22Rv1 (cell line): ENCODE results near the gene KRT35.

Experiments
- H3K27ac ChIP-seq: fragments of 450-650 bp; 2 replicates; pipeline ENCODE4 v1.5.1; 2017
- ZFX ChIP-seq: fragments of 450-650 bp; IDR thresholded peaks from 2 replicates; pipeline ENCODE4 v1.6.1; 2017; ENCODE audit warnings: antibody characterized with exemption, borderline replicate concordance
- TF ChIP-seq, protein P1 (sequence below): fragments of 450-650 bp; IDR thresholded peaks from 2 replicates; pipeline ENCODE4 v1.5.1; 2017; ENCODE audit warnings: mild to moderate bottlenecking

KRT35 gene

DNA sequence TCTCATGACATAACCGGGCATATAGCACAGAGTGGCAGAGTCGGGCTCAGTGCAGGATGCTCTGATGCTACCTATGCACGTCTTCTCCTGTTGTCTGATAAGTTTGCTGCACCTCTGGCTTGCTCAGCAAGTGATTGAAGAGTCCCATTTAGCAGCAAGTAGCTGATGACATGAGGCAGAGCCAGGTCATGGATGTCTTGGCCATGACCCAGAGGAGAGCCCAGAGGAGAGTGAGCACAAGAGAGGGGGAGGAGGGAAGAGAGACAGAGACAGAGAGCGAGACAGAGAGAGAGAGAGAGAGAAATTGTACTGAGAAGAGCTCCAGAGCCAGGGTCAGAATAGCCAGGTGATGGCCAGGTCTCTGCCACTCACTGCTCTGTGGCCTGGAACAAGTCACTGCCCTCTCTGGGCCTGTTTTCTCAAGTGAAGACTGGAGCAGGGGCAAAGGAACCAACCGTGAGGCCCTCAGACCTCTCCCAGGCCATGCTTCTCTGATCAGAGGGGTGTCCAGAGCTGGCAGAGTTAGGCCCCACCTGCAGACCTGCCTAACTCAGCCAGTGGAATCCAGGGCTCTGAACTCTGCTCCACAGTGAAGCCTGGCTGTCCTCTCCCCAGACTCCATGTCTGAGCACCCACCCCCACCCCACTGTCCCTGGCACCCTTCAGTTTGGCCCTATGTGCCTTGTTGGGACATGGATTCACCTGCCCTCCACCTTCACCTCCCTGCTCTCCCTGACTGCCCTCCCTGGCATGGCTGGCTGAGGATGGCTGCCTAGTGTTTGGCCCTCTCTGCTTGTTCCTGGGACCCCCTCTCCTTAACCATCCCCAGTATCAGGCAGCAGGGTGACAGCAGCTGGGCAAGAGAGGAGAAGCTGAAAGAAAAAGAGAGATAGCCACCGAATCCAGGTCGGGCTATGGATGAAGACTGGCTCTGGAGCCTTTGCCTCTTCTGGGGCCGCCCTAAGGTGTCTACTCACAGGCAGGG is 4.3 kb upstream of the KRT35 start:
- H3K27ac ChIP-seq = no peak overlapping the region
- TF ChIP-seq, protein P1, sequence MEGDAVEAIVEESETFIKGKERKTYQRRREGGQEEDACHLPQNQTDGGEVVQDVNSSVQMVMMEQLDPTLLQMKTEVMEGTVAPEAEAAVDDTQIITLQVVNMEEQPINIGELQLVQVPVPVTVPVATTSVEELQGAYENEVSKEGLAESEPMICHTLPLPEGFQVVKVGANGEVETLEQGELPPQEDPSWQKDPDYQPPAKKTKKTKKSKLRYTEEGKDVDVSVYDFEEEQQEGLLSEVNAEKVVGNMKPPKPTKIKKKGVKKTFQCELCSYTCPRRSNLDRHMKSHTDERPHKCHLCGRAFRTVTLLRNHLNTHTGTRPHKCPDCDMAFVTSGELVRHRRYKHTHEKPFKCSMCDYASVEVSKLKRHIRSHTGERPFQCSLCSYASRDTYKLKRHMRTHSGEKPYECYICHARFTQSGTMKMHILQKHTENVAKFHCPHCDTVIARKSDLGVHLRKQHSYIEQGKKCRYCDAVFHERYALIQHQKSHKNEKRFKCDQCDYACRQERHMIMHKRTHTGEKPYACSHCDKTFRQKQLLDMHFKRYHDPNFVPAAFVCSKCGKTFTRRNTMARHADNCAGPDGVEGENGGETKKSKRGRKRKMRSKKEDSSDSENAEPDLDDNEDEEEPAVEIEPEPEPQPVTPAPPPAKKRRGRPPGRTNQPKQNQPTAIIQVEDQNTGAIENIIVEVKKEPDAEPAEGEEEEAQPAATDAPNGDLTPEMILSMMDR = no peak
- no peak for TF ChIP-seq ZFX

DNA sequence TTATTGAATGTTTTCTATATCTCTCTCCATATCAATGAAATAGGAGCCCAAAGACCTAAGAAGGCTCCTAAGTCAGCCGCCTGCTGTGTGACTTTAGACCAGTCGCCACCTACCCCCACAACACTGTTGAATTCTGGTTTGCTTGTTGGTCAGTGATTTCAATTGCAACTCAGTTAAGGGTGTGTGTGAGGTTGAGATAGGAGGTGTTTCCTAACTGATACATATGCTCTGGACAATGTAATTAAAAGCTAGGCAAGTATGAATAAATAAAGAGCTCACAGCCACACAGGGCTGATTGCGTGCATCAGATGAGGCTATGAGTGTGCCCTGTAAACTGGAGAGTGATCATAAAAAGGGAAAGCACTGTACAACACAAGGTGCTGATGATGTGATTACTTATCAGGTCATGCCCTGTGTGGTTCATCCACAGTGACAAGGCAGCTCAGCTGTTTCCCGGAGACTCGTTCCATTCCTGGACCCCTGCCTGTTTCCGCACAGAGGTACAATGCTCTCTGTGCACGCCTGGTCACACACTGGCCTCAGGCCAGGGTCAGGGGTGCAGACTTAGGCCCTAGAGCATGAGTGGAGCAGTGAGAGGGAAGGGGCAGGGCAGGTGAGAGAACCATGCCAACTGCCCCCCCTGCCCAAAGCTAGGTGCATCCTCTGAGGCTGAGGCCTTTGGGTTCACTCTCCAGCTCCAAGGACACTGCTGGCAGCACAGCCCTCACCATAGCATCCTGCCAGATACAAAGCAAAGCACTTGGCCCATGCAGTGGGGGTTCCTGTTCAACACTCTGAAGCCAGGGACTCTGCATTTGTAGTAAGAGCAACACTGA is 3.3 kb upstream of the KRT35 start:
- TF ChIP-seq, protein P1 = no peak
- no peak for TF ChIP-seq ZFX
- H3K27ac ChIP-seq = no peak overlapping the region

DNA sequence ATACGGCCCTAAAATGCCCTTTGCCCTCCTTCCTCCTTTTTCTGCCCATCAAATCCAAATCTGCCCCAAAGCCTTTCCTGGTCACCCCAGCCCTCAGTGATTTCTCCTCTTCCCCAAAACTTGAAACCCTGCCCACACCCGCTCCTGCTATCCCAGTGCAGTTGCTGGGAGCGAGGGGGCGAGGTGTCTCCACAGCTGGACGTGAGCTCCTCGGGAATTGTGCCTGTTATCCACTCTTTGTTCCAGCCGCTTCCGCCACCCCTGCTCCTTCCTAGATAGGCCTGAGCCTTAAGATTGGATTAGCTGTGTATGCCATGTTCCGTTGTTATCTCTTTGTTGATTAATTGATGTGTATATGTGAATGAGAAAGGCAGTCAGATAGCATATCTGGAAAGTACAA is 2.6 kb upstream of the KRT35 start:
- H3K27ac ChIP-seq = no peak overlapping the region
- TF ChIP-seq, protein P1 = no peak
- TF ChIP-seq ZFX = no peak

DNA sequence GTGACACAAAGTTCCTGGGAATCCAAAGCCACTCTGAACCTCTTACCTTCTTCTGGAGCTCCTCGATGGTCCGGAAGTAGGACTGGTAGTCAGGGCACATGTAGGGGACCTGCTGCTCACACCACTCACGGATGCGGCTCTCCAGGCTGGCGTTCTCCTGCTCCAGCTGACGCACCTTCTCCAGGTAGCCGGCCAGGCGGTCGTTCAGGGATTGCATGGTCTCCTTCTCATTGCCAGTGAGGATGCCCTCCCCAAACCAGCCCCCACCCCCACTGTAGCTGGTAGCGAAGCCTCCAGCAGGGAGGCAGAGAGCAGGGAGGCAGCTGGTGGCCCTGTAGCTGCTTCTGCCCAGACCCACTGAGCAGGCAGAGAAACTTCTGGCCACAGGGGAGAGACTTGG is 370 bp downstream of the KRT35 start:
- TF ChIP-seq, protein P1 = no peak
- no peak for TF ChIP-seq ZFX
- H3K27ac ChIP-seq = no peak overlapping the region

DNA sequence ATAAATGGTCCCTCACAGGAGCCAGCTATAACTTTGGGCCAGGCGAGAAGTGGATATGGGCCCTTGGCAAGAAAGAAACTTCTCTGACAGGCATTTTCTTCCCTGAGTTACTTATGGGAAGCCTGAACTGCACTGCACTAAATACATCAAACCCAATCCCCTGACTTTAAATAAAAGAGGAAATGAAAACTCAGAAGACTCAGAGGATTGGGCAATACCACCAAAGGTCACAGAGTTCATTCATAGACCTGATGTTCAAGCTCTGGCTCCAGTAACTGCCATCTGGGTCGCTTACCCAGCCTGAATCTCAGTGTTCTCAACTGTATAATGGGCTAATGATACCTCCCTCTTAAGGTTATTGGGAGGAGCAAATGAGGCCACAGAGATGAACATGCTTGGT is 815 bp downstream of the KRT35 start:
- no peak overlapping the region for H3K27ac ChIP-seq
- no peak for TF ChIP-seq ZFX
- TF ChIP-seq, protein P1 = no peak

DNA sequence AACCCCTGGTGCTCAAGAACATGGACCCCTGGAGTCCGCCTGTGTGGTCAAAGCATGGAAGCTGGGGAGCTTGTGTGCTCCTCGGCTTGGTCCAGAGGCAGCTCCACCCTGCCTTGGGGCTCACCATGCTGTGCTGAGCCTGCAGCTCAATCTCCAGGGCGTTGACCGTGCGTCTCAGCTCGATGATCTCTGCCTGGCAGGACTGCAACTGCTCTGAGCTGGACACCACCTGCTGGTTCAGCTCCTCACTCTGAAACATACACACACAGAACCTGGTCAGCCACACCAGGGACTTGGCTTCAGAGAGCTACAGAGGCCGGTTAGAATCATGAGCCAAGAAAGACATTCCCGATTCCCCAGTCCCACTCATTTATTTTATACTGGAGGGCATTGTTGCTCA is 2.7 kb downstream of the KRT35 start:
- TF ChIP-seq, protein P1 = no peak
- no peak for TF ChIP-seq ZFX
- no peak overlapping the region for H3K27ac ChIP-seq
